GM12892 (cell line): ENCODE data around the gene THEM4.

ENCODE experiments used
- POLR2A ChIP-seq: IDR thresholded peaks from 2 replicates; pipeline ENCODE4 v1.6.1; 2011; ENCODE audit warnings: low read depth, low read length, control low read depth
- POLR2AphosphoS5 ChIP-seq: IDR thresholded peaks from 2 replicates; pipeline ENCODE4 v1.6.1; 2011; ENCODE audit warnings: low read depth, low read length, control low read depth

GRCh38 chr1:151855933-151856332 is 53.4 kb downstream of the THEM4 start:
- no peak for TF ChIP-seq POLR2AphosphoS5
- no peak for TF ChIP-seq POLR2A
